Epithelial cell of esophagus (primary cell): Measurements from ENCODE around the gene CLEC4M.

Source experiments
- DNase-seq: peaks from one replicate; pipeline ENCODE4 v3.0.0; 2010; ENCODE audit warnings: low read depth
- H3K4me3 ChIP-seq: 2 replicates; pipeline ENCODE4 v1.5.1; 2011; ENCODE audit warnings: mild to moderate bottlenecking, low read length, control low read depth
- TF ChIP-seq, protein P1 (sequence below): IDR thresholded peaks from 2 replicates; pipeline ENCODE4 v1.5.1; 2011; ENCODE audit warnings: low read depth, mild to moderate bottlenecking, low read length, control low read depth, inconsistent platforms; ENCODE audit not compliant: insufficient read depth; ENCODE audit errors: missing control alignments

Gene CLEC4M

DNA sequence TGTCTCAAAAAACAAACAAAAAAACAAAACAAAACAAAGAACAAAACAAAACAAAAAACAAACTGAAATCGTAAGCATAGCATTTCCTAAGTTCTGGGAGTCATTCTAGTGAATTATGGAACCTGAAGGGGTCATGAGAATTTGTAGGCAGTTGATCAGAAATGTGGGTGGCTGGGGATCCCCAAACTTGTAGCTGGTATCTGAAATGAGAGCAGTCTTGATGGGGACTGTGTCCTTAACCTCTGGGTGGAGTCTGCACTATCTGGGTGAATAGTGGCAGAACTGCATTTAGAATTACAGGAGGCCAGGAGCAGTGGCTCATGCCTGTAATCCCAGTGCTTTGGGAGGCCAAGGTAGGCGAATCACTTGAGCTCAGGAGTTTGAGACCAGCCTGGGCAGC lies 37.3 kb upstream of the CLEC4M start:
- H3K4me3 ChIP-seq: no peak overlapping the region
- no peak for DNase-seq
- TF ChIP-seq, protein P1, sequence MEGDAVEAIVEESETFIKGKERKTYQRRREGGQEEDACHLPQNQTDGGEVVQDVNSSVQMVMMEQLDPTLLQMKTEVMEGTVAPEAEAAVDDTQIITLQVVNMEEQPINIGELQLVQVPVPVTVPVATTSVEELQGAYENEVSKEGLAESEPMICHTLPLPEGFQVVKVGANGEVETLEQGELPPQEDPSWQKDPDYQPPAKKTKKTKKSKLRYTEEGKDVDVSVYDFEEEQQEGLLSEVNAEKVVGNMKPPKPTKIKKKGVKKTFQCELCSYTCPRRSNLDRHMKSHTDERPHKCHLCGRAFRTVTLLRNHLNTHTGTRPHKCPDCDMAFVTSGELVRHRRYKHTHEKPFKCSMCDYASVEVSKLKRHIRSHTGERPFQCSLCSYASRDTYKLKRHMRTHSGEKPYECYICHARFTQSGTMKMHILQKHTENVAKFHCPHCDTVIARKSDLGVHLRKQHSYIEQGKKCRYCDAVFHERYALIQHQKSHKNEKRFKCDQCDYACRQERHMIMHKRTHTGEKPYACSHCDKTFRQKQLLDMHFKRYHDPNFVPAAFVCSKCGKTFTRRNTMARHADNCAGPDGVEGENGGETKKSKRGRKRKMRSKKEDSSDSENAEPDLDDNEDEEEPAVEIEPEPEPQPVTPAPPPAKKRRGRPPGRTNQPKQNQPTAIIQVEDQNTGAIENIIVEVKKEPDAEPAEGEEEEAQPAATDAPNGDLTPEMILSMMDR: no peak

DNA sequence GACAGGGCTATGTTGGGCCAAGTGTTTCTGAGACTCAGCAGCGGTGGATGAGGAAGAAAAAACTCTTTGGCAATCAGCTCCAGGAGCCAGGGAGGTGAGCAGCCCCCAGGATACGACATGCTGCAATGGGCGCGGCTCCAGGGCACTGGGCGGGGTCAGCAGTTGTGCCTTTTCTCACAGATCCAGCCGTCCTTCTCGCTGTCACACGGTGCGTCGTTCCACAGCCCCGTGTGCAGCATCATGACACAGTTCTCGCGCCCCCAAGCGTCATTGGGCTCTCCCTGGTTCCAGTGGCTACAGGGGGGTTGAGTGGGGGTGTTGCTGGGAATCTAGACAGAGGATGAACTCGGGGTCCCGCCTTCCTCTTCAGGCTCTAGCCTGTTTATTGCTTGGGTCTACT lies 33.8 kb upstream of the CLEC4M start:
- DNase-seq: no peak
- TF ChIP-seq, protein P1: no peak
- no peak overlapping the region for H3K4me3 ChIP-seq

DNA sequence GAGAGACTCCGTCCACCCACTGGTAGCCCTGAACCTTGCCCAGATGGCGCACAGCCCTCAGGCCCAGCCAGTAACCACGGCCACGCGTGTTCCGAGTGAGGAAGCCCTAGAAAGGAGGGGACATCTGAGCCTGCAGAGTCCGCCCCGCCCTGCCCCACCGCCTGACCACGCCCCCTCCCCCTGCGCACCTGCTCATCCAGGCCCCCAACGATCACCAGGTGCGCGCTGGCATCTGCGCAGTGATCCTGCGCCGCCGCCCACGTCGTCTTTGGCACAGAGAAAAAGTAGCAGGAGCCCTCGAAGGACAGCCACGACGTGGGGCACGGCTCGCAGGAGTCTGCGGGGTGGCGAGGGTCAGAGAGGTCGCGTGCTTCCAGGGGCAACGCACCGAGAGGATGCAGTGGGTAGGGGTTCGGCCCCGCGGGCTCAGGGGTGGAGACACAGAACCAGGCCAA lies 33.2 kb upstream of the CLEC4M start:
- no peak overlapping the region for H3K4me3 ChIP-seq
- TF ChIP-seq, protein P1: no peak
- DNase-seq: no peak

DNA sequence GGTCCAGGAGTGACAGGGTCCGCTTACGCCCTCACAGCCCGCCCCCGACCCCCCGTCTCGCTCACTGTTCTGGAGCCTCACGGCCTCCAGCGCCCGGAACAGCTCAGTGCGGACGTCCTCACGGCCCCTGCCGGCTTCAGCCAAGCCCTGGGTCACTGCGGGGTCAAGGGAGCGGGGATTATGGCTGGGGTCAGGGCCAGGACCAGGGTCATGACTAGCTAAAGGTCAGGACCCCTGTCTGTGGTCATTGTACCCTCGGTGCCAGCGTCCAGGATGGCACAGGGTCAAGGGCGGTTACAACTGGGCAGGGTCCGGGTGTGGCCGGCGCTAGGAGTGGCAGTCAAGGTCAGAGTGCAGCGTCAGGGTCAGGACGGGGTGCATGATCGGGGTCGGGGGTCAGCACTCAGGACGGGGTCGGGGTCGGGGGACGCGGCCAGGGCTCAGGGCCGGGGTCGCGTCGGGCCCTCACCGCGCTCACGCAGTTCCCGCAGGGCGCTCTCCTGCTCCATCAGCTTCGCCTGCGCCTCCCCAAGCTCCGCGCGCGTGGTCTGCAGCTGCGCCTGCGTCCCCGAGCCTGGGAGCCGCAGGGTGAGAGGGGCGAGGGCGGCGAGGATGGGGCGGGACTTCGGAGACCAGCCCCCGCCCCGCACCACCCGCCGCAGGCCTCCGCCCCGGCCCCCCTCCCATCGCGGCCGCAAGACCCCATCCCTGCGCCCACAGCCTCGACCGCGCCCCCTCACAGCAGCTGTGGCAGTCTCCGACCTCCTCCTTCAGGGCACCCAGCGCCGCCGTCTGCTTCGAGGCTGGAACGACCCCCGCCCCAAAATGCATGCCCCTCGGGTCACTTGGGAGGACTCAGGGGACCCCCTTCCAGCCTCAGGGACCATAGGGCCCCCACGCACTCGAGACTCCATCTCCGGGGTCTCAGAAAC lies 32.5 kb upstream of the CLEC4M start:
- no peak for DNase-seq
- H3K4me3 ChIP-seq: no peak overlapping the region
- TF ChIP-seq, protein P1: no peak

DNA sequence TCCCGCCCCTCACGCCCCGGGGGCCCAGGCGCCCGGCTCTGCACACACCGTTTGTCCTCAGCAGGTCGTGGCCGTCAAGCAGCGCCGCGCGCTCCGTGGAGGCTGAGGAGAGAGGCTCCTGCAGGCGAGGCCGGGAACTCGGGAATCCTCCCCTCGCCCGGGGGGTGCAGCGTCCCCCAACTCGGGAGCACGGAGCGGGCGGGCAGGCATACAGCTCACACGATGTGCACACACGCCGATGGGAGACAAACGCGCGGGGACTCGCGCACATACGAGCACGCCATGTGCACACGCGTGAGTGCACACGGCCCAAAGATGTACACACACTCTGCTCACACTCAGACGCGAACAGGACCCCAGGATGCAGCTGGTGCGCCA lies 31.8 kb upstream of the CLEC4M start:
- TF ChIP-seq, protein P1: no peak
- no peak overlapping the region for H3K4me3 ChIP-seq
- no peak for DNase-seq

DNA sequence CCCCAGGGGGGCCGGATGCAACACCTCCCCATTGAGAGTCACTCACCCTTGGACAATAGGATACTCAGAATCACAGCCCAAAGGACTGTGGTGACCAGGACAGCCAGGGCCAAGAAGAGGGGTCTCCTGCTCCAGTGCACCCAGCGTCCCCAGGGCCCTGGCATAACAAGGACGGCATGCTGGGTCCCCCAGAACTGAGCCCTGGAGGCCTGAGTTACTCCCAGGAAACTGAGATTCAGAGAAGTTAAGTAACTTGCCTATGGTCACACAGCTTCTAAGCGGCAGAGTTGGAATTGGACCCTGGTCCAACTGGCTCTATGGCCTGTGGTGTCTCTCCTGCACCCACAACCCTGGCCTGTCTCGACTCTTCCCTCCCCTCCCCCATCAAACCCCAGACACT lies 31.4 kb upstream of the CLEC4M start:
- TF ChIP-seq, protein P1: no peak
- DNase-seq: no peak
- H3K4me3 ChIP-seq: no peak overlapping the region

DNA sequence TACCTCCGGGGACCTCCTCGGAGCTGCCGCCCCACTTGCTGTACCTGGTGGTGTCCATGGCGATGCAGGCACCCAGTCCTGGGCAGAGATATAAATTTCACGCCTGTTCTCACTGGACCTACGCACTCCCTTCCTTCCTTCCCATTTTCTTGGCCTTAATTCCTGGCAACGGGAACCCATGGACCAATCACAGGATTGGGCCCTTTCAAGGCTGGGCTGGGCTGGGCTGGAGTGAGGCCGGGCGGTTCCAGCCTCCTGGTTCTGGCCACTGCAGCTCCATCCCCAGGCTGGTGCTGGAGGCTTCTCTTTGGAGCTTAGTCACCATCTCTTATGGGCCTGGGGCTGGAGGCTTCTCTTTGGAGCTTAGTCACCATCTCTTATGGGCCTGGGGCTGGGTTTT lies 31.0 kb upstream of the CLEC4M start, which contains the start of gene CLEC4G:
CLEC4G (minus strand) TSS at position 66 of the 400 bp plus-strand sequence; CDS start at position 58, 8 bp downstream.
- no peak for DNase-seq
- no peak within 1 kb of the TSS for H3K4me3 ChIP-seq
- TF ChIP-seq, protein P1: no peak
